Measurements from ENCODE around the gene IL6ST.

Gene IL6ST

DNA sequence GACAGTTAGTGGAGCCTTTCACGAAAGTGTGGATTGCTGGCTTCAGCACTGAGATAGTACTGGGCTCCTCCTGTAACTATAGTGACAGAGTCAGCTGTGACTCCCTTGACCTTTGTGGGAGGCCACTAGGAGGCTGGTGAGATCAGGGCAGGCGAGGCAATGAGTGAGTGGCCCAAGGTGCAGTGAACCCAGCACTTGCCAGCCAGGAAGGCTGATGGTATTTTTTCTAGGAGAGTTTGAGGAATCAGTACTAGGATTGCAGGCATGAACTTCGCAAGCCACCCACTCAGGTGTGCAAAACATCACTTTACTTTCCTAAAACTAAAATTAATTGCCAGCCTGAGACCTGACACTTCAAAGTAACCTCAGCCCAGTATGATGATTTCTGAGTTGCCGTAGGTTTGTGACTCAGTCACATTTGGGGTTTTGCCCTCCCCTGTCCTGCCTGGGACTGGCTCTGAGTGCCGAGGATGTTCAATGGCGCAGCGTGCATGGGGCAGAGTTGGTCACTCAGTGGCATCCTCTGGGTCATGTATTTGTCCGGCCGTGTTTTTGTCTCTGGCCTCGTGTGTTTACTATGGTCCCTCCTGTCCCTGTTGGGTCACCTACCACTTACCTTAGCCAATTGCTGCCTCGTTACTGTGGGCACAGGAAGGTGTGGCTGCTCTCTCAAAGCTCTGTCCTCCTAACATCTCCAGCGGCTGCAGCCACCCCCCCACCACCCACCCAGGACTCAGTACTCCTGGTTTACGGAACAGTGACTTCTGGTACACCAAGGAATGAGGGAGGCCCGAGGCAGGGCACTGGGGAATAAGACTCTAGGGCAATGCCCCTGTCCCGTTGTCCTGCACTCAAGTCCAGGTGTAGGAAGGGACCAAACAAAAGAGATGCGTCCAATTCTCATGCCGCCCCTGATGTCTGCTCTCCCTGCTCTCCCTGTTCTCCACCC, 76.4 kb downstream of the IL6ST start:
- DNase-seq = no peak

DNA sequence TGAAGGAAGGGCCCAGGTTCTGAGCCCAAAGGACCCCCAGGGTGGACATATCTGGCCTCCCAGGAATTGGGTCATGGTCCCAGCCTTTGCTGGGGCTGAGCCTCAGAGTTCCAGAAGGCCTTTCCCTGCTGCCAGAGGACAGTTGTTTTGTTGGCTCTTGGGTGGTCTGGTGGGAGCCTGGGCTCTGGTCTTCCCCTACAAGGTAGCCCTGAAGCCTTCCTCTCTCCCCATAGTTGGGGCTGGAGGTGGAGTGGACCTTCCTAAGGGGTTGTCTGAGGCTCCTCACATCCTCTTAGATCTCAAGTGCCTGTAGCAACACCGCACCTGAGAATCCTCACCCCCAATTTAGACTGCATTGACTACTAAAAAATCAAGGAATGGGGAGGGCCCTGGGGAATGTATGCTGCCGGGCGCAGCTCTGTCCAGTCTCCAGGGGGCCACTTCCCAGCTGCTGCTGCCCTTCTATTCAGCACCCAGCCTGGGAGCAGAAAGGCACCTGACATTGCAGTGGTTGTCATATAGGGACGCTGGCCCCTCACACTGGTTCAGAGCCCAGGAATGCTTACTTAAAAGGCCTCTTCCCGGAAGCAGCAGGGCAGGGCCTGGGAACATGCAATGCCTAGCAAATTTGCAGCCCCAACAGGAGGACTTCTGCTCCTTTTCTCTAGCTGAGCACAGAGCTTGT, 77.2 kb downstream of the IL6ST start:
- no peak for DNase-seq

DNA sequence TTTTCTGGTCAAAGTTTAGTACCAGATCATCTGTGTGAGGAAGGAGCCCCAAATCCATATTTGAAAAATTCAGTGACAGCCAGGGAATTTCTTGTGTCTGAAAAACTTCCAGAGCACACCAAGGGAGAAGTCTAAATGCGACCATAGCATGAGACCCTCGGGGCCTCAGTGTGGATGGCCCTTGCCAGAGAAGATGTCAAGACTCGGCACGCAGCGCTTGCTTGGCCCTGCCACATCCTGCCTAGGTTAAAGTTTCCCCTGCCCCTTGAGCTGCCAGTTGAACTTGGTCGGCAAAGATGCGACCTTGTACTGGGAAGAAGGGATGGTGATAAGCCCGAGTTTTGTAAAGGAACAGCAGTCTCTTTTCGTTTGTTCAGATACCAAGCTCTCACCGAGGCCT, 77.8 kb downstream of the IL6ST start:
- DNase-seq = no peak

DNA sequence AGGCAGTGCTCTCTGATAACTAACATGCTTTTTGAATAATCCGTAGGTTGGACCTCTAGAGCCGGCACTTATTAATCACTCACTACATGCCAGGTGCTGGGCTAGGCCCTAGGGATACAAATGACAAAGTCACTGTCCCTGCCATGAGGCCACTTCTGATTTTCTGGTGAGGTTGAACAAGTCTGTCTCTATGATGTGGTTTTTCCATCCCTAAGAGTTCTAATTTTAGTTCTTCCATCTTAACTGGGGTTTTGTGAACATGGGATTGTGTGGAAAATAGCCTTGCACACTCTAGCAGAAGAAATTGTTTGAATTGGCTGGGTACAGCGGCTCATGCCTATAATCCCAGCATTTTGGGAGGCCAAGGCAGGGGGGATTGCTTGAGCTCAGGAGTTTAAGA, 79.0 kb downstream of the IL6ST start:
- no peak for DNase-seq

DNA sequence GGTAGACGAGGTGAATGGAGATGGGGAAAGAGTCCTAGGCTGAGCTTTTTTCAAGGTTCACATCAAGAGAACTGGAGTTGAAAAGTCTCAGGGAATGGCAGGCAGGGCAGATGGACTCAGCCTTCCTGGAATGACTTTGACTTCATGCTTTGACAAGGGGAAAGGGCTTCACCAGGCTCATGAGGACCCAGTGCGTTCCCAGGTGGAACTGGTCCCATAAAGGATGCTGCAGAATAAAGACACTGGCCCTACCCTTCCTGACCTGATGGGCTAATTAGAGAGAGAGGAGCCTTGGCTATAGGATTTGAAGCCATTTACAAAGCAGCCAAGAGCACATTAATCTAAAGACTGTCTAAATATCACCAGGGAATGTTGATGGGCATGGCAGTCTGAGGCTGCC, 79.8 kb downstream of the IL6ST start:
- no peak for DNase-seq

DNA sequence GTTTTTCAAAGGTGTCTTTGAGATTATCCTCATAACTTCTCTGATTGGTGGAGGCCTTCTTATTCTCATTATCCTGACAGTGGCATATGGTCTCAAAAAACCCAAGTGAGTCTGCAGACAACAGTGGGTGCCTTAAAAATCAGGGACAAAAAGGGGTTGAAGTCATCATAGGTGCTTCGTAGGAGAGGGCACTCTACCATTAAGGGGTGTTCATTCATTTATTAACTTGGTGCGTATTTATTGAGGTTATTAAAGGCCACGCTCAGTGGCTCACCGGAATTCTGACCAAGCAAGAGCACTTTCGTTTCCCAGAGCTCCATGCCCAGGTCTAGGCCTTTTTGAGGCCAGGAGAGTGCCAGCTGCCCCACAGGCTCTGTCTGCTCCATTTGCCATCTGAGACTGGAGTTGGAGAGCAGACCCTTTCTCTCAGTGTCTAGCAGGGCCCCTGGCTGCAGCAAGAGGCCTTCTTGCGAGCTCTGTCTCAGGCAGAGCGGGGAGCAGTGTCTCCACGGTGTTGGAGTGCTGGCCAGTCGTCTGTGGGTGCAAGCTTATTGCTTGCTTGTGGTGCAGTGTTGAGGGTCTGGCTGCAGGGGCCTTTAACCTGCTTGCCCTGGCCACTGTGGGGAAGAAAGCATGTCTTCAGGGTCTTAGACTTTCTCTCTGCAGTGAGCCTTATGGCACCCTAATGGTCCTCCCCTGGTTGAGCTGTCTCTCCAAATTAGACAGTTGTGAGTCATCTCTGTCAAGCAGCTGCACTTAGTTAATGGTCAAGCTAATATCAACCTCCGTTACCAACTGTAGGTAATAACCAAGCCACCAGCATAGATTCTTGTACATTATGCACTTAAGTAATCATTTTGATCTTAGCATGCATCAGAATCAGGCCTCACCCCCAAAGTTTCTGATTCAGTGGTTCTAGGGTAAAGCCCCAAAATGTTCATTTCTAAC, 81.0 kb downstream of the IL6ST start:
- DNase-seq = no peak

DNA sequence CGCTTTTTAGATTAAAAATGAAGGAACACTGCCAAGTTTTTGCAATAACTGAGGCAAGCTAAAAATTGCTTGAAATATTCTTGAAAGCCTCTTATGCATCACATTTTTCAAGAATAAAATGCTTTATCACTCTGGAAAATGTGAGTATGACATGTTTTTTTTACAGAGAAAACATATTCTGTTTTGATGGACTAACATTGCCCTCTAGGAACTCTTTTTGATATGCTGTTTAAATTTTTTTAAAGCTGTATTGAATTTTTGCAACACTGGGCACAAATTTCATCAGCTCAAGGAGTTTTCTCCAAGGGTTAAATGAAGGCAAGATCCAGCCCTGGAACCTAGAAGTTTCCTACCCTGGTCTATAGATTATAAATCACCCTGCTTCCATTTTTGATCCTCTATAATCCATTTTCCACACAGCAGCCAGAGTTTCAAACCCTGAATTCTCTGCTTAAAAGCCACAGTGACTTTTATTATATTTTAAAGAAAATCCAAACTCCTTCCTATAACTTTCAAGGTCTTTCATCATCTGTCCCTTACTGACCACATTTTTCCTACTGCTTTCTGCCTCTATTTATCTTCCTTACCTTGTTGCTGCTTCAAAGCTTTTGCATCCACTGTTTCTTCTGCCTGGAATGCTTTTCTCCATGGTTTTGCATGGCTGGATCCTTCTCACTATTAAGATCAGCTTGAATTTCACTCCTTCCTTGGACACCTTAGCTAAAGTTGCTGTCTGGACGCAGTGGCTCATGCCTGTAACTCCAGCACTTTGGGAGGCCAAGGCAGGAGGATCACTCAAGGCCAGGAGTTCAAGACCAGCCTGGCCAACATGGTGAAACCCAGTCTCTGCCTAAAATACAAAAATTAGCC, 82.7 kb downstream of the IL6ST start:
- DNase-seq = no peak

DNA sequence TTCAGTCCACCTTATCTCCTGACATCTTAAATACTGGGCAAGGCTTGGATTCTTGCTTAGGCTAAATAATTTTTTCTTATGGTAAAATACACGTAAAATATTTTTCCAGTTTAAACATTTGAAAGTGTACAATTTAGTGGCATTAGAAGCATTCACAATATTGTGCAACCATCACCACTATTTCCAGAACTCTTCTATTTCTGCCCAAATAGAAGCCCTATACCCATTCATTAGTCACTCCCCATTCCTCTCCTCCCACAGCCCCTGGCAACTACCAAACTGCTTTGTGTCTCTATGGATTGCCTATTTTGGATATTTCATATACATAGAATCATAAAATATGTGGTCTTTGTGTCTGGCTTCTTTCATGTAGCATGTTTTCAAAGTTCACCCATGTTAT, 86.0 kb downstream of the IL6ST start:
- DNase-seq = no peak

DNA sequence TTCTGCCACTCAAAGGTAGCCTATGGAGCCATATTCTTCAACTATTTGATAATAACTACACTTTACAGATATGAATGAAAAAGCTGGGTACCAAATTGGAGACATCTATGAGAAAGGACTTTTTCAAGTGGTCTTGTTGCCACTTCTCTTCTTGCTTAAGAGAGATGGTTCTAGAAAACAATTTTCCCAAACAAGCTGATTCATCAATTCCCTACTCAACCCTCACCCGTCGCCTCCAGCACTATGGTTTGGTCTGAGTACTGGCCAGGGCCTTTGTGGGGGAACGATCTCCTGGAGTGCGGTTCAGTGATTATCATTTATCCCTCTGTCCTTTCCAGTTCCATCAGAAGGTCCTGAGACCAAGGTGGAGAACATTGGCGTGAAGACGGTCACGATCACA, 86.8 kb downstream of the IL6ST start:
- no peak for DNase-seq

DNA sequence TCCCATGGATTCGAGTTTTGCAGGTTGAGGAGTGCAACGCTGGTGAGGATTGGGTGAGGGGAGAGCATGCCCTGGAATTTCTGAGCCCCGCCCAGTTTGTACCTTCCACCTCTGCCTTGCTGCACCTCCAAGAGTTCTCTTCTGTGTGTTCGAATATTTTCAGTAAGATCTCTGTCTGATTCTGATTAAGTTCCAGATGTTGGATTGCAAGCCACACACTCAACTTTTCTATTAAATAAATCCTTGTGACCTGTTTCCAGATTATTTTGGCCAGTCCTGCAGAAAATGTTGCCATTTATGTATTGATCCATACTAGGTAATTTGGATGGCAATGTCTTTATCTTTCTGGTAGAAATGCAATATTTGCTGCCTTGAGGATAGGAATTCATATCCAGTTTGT, 89.5 kb downstream of the IL6ST start:
- DNase-seq = no peak

DNA sequence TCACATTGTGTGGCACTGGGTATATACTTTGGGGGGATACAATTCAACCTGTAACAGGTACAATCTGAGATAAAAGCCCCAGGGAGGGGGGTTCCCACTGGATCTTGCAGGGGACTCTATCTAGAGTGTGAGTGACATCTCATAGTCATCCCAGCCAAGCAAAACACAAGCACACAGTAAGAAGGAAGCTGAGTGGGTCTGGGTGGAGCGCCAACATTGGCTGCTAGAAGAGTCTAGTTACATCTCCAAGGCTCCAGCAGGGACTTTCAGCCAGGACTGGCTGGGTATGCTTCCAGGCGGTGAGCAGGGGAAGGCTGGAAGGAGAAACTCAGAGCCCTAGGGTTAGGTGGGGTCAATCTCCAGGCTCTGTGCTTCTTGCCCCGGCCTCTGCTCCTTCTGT, 90.6 kb downstream of the IL6ST start:
- no peak for DNase-seq

DNA sequence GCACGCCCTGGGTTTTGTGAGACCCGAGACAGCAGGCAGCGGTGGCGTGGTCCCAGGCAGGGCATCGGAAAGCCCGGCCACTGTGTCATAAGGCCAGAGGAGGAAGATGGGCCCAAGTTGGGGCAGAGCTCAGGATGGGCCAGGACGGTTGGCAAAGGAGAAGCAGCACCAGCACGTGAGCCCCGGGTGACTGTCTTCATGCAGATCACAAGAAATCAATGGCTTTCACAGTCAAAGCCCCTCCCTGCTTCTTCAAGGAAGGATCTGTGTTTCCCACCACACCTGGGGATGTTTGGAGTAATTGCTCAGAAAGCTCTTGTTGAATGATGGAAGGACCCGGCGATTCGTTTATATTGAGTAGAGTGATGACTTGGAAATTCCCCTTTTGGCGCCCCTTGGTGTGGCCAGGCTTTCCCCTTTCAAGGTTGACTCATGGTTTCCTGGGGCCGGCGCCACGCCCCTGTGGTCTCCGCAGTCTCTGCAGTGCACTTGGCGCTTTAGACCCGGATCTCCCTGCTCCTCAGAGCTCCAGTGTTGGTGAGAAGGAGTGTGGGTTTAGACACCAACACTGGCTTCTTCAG, 91.6 kb downstream of the IL6ST start:
- DNase-seq = peak; percentile 88

DNA sequence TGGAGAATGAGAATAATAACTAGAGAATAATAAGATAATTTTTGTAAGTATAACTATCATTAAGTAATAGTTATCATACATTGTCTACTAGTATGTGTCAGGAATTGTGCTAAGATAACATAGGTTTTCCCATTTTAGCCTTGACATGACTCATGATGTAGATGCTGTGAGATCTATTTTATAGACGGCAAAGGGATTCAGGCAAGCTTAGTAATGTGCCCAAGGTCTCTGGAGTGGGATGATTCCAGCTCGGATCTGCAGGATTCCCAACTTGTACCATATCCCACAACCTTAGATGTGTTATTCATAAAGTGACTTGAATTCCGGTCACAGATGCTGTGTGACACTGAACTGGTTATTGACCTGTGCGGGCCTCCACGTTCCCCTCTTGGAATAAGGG, 92.1 kb downstream of the IL6ST start:
- DNase-seq = no peak

DNA sequence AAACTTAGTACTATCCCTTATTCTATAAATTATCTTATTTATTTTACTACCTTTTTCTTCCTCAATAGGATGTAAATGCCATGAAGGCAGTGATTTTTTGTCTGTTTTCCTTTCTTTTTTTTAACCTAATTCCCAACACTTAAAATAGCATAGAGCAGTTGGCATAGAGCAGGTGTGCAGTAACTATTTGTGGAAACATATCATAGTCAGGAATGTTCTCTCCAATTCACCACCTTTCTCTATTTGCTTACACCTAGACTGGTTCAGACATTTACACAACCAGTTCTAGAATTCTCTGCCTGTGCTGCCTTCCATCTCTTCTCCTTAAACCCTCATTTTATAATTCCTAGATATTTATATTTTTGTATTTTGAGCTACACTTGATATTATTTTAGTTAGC, 94.0 kb downstream of the IL6ST start:
- DNase-seq = no peak

DNA sequence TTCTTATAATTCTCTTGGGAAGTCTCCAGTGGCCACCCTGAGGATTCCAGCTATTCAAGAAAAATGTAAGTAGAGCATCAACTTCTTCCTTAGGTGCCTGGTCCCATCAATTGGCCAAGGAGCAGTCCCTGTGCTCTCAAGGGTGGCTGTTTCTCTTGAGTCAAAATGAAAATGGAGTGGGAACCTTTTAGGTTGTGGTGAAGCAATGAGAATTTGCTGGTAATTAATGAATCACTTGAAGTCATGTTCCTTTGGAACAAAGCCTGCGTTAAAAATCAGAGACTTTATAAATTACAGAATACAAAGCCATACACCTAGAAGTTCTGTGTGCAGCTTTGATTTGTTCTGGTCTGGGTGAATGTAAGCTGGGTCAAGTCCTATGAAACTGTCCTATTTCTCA, 94.7 kb downstream of the IL6ST start:
- DNase-seq = no peak

DNA sequence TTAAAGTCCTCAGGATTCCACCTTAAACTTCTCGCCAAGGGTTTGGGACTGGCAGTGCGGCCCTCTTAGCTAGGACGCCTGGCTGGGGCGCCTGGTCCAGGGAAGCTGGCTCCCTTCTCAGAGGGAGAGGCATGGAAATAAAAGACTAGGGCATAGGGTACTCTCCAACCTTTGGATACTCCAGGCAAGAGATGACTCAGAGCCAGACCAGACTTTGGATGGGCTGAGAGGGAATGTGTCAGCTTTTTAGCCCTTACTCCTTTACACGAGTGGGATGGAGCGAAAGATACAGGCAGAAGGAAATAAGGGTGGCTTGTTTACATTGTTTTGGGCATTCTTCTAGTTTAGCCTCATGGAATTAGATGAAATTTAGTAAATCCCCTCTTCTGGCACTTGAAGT, 95.4 kb downstream of the IL6ST start:
- no peak for DNase-seq

DNA sequence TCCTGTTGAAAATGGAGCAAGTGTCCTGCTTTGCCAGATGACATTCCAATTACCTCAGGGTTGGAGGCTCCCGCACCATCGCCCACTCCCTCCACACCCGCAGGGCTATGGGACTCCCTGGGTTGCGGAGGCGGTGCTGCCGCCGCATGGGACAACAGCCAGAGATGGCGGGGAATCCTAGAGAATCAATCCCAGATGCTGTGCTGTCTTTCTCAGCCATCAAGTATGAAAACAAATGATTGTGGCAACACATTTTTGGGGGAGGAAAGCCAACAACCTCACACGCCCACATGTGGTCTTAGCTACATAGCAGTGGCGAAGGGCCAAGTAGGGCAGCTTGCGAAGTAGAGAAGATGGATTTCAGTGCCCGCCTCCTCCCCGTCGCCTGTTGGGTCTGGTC, 96.9 kb downstream of the IL6ST start:
- DNase-seq = no peak

DNA sequence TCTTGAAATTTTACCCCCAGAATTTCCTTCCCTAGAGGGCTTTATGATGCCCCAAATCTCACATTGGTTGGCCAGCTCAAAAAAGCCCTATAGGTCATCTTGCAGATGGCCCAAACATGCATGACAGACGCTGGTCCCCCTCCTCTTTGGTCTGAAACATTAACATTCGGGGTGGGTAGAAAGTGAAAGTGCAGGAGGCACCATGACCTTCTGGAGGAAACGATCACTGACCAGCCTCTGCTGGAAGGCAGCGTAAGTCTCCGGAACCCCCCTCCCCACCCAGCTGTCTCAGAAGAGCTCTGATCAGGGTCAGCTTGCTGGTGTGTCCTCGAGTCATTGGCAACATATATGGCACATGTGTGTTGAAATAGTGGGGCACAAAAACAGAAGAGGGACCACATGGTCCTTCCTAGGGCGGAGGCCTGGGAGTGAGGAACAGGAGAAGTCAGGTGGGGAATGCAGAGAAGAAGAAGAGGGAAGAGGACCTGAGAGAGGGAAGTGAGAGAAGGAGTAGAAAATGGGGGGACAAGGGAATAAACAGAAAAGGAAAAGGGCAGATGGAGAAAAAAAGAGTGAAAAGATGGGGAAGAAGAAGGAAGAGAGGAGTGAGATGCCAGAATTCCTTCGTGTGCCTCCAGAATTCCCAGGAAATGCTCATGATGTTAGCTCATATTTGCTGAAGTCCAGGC, 97.4 kb downstream of the IL6ST start:
- no peak for DNase-seq

DNA sequence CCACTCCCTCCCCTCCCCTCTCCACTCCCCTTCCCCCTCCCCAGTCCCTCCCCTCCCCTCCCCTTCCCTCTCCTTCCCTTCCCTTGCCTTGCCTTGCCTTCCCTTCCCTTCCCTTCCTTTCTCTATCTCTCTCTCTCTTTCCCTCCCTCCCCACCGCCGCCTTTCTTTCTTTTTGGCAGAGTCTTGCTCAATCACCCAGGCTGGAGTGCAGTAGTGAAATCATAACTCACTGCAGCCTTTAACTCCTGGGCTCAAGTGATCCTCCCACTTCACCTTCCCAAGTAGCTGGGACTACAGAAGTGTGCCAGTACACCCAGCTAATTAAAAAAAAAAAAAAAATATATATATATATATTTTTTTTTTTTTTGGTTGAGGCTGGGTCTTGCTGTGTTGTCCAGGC, 98.1 kb downstream of the IL6ST start:
- DNase-seq = no peak

DNA sequence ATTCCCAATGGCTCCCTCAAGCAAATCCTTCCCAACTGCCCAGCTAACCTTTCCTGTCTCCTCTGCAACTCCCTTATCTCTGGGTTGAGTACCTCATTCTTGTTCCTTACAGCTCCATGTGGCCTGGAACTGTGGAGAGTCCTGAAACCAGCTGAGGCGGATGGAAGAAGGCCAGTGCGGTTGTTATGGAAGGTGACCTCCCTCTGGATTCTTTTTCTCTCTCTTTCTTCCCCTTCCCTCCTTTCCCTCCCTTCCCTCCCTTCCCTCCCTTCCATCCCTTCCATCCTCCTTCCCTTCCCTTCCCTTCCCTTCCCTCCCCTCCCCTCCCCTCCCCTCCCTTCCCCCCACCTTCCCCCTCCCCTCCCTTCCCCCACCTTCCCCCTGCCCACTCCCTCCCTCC, 98.5 kb downstream of the IL6ST start:
- DNase-seq = no peak

DNA sequence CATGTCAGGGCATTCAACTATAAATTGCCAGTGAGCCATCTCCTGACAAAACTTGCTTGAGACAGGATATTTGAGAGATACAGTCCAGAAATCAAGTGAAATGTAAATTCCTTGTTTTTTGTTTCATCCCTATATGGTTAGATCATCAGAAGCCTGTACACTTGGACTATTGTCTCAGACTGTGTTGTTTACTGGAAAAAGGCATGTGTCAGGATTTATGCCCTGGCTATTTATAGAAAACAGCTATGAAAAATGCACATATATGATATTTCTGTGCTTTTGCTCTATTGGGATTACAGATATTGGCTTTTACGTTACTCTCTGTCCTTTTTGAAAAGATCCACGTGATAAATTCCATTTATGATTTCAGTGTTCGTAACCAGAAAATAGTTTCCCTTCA, 99.4 kb downstream of the IL6ST start:
- DNase-seq = no peak

Measured in activated effector memory CD4-positive, alpha-beta T cell treated with anti-CD3 and anti-CD28 coated beads, Interleukin-2, amount 50 U/mL, for 16 hours (primary cell).